UCSD-AML1 (cell line): ENCODE measurements around the gene ABHD17A.

ENCODE experiments used
- DNase-seq: peaks from one replicate; lab custom pipeline; 2025; ENCODE audit not compliant: unreplicated experiment; lab: John Stamatoyannopoulos, UW

Gene ABHD17A

DNA sequence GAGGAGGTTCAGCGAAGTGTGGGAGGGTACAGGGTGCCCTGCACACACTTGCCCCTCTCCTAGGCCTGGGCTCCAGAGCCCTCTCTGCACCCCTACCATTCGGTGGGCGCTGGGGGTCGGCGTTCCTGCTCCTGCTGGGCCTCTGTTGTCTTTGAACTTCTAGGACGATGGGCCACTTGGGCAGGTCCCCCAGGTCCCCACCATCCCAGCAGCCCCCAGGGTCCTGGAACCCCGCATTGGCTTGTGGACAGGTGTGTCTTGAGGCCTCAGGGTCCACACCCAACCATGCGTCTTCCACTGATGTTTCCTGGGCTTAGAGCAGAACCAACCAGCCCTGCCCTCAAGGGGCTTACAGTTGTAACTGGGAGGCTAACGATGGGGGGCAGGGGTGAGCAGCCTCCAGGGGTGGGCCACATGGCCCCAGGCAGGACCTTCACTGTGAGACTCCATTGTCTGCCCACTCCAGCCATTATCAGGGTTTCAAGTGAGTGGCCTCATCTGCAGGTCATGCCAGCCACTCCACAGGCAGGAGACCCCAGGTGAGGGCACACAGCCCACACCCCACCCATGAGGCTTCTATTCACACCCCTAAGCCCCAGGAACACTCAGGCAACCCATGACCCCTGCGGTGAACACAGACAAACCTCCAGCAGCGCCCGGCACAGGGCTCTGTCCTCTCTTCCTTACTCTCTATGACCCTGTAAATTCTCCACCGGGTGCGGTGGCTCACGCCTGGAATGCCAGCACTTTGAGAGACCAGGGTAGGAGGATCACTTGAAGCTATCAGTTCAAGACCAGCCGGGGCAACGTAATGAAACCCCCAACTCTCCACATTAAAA, 19.9 kb downstream of the ABHD17A start:
- no peak for DNase-seq

DNA sequence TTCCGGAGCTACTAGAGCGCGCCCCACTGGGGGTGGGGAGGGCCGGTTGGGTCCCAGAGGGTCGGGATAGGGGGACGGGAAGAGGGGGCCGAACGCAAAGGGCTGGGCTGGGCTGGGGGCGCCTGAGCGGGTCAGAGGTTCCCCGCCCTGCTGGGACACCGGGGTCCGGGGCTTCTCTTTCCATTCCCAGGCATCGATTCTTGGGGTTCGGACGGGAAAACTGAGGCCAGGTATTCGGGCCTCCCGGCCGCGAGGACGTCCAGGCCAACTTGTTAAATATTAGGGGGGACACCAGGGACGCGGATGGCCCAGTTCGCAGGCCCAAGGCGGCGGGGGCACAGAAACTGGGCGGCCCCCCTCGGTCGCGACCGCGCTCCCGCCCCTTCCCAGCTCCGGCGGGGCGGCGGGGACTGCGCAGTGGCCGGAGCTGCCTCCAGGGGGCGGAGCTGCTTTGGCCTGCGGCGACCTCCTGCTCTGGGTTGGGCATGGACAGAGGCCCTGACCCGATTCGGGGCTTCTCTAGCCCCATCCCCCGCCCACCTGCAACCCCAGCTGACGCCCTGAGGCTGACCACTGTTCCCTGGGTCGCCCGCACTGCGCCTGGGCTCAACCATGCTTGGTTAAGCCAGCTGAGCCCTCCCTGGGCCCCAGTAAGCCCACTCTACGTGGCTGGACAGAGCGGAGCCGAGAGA, 20.7 kb downstream of the ABHD17A start:
- peak; percentile 80 for DNase-seq

- DNase-seq, result peak; percentile 99
These were observed 21.4 kb downstream of the ABHD17A start for GRCh38 chr19:1863638-1864479.

DNA sequence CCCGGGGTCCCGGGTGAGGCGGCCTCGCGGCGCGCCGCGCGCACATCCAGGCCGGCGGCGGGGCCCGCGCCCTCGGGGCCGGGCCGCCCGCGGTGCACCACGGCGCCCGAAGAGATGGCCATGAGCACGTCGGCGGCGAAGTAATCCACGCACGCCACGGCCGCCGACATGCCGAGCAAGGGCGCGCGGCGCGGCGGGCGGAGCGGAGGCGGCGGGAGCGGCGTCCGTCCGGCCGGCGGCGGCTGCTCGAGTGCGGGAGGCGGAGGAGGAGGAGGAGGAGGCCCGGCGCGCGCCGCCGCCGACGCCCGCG, 22.0 kb downstream of the ABHD17A start, which contains the start of gene KLF16:
Gene KLF16 (minus strand): TSS at position 252 of the 310 bp plus-strand sequence. CDS start 82 bp downstream, at position 170.
- DNase-seq, result no peak

DNA sequence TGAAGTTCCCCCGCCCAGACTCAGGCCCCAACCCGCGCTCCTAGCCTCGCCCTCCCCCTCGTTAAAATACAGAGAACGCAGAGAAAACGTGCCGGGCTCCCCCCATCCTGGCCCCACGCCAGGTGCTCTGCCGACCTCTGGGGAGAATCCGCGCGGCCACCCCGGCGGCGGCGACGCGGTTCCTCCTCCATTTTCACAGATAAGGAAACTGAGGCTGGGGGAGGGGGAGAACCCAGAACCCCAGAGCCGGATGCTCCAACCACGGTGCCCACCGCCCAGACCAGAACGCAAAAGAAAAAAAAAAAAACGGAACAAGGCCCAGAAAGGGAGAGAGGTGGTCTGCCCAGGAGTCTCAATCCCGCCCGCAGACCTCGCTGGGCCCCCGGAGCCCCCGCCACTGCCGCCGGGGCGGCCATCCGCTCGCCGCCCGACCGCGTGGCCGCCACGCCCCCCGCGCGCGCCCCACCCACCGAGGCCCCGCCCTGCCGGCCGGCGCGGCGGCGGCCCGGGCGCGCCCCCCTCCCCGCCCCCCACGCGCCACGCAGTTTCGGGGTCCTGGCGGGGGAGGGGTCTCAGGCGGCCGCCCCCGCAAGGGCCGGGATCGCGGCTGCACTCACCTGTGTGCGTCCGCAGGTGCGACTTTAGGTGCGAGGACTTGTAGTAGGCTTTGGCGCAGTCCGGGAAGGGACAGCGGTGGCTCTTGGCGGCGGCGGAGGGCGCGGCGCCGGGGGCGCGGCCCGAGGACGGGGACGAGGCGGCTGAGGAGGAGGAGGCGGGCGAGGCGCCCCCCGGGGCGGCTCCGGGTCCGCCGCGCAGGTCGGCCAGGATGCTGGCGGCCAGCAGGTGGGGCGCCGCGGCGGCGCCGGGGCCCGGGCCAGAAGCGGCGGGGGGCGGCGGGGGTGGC, 22.6 kb downstream of the ABHD17A start:
- DNase-seq, result peak; percentile 57

DNA sequence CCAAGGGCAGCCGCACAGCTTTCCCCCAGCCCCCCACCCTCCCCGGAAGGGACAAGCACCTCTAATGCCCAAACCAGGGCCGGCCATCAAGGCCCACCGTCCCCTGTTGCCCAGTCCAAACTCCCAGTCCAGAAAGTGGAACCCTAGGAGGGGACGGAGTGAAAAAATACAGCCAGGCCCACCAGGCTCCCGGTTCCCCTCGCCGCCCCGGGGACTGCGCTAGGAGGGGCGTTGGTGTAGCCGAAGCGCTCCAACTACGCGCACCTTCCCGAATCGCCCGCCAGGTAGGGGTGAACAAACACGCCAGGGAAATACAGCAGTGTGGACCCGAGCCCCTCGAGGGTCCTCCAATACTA, 23.2 kb downstream of the ABHD17A start:
- no peak for DNase-seq

- DNase-seq, result no peak
These were observed 23.7 kb downstream of the ABHD17A start for GRCh38 chr19:1861599-1862031.

- no peak for DNase-seq
These were observed 24.3 kb downstream of the ABHD17A start for GRCh38 chr19:1860821-1861598.

DNA sequence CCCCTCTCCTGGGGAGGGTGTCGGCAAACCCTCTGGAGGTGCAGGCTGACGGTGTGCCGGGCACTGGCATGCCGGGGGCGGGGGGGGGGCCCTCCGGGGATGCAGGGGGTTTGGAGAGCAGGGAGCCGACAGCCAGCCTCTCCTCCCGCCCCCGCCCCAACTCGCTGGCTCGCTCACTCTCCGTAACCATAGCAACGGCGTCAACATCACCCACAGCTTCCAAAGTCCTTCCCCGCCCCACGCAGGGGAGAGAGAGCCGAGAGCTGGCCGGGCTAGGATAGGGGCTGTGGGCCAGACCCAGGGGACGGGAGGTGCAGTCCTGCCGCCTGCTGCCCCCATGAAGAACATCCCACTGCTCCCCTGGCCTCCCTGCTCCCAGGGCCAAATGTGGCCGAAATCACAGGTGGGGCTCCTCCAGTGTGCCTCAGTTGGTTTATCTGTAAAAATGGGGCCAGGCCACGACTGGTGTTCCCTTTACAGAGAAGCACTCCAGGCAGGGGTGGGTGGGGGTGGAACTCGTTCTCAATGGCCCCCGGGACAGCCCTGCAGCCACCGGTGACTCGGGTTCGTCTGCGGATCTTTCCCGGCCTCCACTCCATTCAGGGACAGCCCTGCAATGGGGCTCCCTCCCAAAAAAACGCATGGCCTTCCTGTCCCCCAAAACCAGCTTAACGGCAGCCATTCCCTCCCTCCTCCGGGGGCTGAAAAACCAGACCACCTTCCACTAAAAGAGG, 25.1 kb downstream of the ABHD17A start:
- peak; percentile 30 for DNase-seq

GRCh38 chr19:1859331-1859781, 25.9 kb downstream of the ABHD17A start:
- no peak for DNase-seq

- no peak for DNase-seq
These were observed 26.7 kb downstream of the ABHD17A start for GRCh38 chr19:1858412-1859081.

DNA sequence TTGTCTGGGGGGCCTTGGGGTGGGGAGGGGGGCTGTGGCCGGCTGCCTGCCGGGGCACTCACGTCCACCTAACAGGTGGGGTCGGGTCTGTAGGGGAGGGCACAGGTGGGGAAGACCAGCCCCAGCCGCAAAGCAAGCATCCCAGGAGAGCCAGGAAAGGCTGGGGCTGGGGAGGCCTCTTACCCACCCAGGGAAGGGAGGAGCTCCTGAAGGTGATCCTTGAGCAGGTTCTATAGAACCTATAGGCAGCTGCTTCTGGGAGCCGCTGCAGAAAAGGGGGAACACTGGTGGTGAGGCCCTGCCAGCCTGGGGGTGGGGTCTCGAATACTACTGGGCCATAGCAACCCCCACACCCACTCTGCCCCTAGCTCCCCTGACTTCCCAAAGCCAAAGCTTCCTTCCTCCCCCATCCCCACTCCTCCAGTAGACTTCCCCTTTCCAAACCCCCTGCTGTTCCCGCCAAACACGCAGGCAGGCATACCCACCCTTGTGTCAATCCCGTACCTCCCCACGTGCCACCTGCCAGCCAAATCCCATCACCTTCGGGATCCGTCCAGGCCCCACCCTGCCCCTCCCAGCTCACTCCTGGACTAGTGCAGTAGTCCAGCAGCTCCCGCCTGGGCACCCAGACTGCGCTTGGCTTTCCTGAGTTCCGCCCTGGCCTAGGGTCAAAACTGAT, 27.5 kb downstream of the ABHD17A start:
- DNase-seq, result peak; percentile 53

- DNase-seq, result peak; percentile 82
These were observed 28.3 kb downstream of the ABHD17A start for GRCh38 chr19:1856698-1857603.

DNA sequence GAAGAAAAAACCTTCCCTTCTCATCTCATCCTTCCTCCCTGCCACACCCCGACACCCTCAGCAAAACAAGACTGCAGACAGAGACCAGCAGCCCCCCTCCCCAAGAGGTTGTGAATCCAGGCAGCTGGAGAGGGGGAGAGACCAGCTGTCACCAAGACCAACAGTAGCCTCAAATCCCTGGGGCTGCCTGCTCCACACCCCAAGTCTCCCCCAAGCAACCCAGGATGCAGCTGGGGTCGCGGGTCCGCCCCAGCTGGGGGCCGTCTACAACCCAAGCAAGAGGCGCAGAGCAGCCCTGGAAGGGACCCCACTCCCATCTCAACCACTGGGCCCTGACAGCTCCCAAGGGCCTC, 29.0 kb downstream of the ABHD17A start:
- no peak for DNase-seq

DNA sequence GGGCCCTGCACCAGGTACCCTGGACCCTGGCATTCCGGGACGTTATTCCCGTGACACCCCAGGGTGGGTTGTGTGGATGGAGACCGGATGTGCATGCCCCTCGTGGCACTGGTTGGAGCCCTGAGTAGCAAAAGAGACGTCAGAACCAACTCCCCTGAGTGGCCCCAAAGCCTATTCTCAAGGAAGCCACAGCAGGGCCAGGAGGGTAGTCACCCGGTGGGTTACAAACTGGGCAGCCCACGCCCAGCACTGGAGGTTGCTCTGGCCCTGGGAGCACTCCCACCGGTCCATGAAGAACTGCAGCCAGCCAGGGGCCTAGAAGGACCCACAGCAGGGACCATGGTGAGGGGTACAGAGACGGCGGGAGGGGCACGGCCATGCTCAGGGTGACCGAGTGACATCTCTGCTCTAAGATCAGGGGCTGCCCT, 29.5 kb downstream of the ABHD17A start:
- DNase-seq, result no peak

- DNase-seq, result peak; percentile 97
These were observed 30.1 kb downstream of the ABHD17A start for GRCh38 chr19:1855040-1855827.
